ENCODE results near the gene CACNA1C.

The CACNA1C gene

GRCh38 chr12:2566161-2566560 lies 513.4 kb downstream of the CACNA1C start:
- H3K4me3 ChIP-seq (ENCODE audit: low read length) = no peak overlapping the region
- no peak for DNase-seq (ENCODE audit: low read depth)
- TF ChIP-seq CTCF (IDR thresholded peaks at IDR 0.05; ENCODE audit: insufficient read depth, low read depth, low read length, missing control alignments) = no peak

GRCh38 chr12:2567711-2568110 lies 514.9 kb downstream of the CACNA1C start:
- TF ChIP-seq CTCF (IDR thresholded peaks at IDR 0.05; ENCODE audit: insufficient read depth, low read depth, low read length, missing control alignments) = no peak
- DNase-seq (ENCODE audit: low read depth) = no peak
- H3K4me3 ChIP-seq (ENCODE audit: low read length) = no peak overlapping the region

- H3K4me3 ChIP-seq (ENCODE audit: low read length) = no peak overlapping the region
- DNase-seq (ENCODE audit: low read depth) = no peak
- TF ChIP-seq CTCF (IDR thresholded peaks at IDR 0.05; ENCODE audit: insufficient read depth, low read depth, low read length, missing control alignments) = no peak
These were observed 517.8 kb downstream of the CACNA1C start for GRCh38 chr12:2570562-2570961.

GRCh38 chr12:2574355-2574935 lies 521.7 kb downstream of the CACNA1C start:
- no peak for TF ChIP-seq CTCF (IDR thresholded peaks at IDR 0.05; ENCODE audit: insufficient read depth, low read depth, low read length, missing control alignments)
- no peak for DNase-seq (ENCODE audit: low read depth)

GRCh38 chr12:2575245-2575644 lies 522.5 kb downstream of the CACNA1C start:
- no peak overlapping the region for H3K4me3 ChIP-seq (ENCODE audit: low read length)
- no peak for TF ChIP-seq CTCF (IDR thresholded peaks at IDR 0.05; ENCODE audit: insufficient read depth, low read depth, low read length, missing control alignments)
- no peak for DNase-seq (ENCODE audit: low read depth)

More at GRCh38 chr12:2574355-2574935, 521.7 kb downstream of the CACNA1C start:
- no peak overlapping the region for H3K4me3 ChIP-seq (ENCODE audit: low read length)

GRCh38 chr12:2578211-2578610 lies 525.4 kb downstream of the CACNA1C start:
- TF ChIP-seq CTCF (IDR thresholded peaks at IDR 0.05; ENCODE audit: insufficient read depth, low read depth, low read length, missing control alignments) = no peak
- no peak for DNase-seq (ENCODE audit: low read depth)
- H3K4me3 ChIP-seq (ENCODE audit: low read length) = no peak overlapping the region

GRCh38 chr12:2578772-2579171 lies 526.0 kb downstream of the CACNA1C start:
- no peak for TF ChIP-seq CTCF (IDR thresholded peaks at IDR 0.05; ENCODE audit: insufficient read depth, low read depth, low read length, missing control alignments)
- no peak overlapping the region for H3K4me3 ChIP-seq (ENCODE audit: low read length)
- DNase-seq (ENCODE audit: low read depth) = no peak

Measured in epithelial cell of esophagus (primary cell).